GM12878 (cell line): ENCODE results near the gene PCDHGA7. TPM values are rescaled to one million over a fixed set of nuclear protein-coding genes. Genes with fewer than 3 reads are reported as not detected.

ENCODE experiments used
- BHLHE40 ChIP-seq, 2 experiments: fragments of 450-650 bp in 1 of 2; IDR thresholded peaks; 2 replicates each; pipeline ENCODE4 v1.6.1; 2011 to 2017; ENCODE audit warnings: low read depth in 2 of 2, borderline replicate concordance in 1 of 2, improper control_type of control experiment in 1 of 2, low read length in 1 of 2, mild to moderate bottlenecking in 1 of 2
- PBX3 ChIP-seq: IDR thresholded peaks from 2 replicates; pipeline ENCODE4 v1.6.1; 2011; ENCODE audit warnings: mild to moderate bottlenecking, low read depth, low read length, moderate library complexity; ENCODE audit not compliant: insufficient replicate concordance
- ZNF687 ChIP-seq: fragments of 450-650 bp; IDR thresholded peaks from 2 replicates; pipeline ENCODE4 v1.6.1; 2017; ENCODE audit warnings: mild to moderate bottlenecking, moderate library complexity
- polyA plus RNA-seq, 11 experiments: library from polyadenylated mRNA; depleted of rRNA in 4 of 11; unstranded in 6 of 11; stranded (reverse) in 5 of 11; fragments of >200 nt; fragmentation: Nextera tagmentation in 4 of 11; fragmentation: Illumina TruSeq in 1 of 11; extraction: Ambion mirVana in 4 of 11; extraction: Trizol in 1 of 11; gene quantifications; 1 replicate in 1 of 11; 2 replicates in 10 of 11; pipeline versions ENCODE4 v1.2.1 to v1.2.3, GENCODE V29; 2011 to 2016; ENCODE audit warnings: inconsistent platforms in 2 of 11, missing spikeins in 2 of 11, low read depth in 1 of 11
- total RNA-seq, 4 experiments: library from RNA; depleted of rRNA in 3 of 4; stranded (reverse); fragments of >200 nt in 3 of 4; fragmentation: Illumina TruSeq in 1 of 4; extraction: Trizol in 1 of 4; gene quantifications; 2 replicates each; pipeline versions ENCODE4 v1.2.1 to v1.2.3, GENCODE V29; 2013 to 2021
- TF ChIP-seq, protein P1 (sequence below), 3 experiments: IDR thresholded peaks in 2 of 3; conservative IDR thresholded peaks in 1 of 3; 2 replicates each; pipeline ENCODE4 v1.5.1; 2011; ENCODE audit warnings: low read depth in 3 of 3, low read length in 3 of 3, mild to moderate bottlenecking in 3 of 3, control low read depth in 2 of 3, moderate library complexity in 2 of 3, inconsistent platforms in 1 of 3, mixed read lengths in 1 of 3; ENCODE audit not compliant: control insufficient read depth in 2 of 3, insufficient read depth in 1 of 3; ENCODE audit errors: extremely low read depth in 1 of 3
- TF ChIP-seq, protein P2 (sequence below): fragments of 450-650 bp; IDR thresholded peaks from 2 replicates; pipeline ENCODE4 v1.6.1; 2016; ENCODE audit warnings: mild to moderate bottlenecking

The PCDHGA7 gene
- total and polyA plus RNA-seq, 10 of the 15 experiments (the other 5 are each of a cell fraction or from before 2014, with no cell fraction given), result 0.01 to 0.18 (median 0.08) TPM; not detected in 3

GRCh38 chr5:141430332-141431113, 48.0 kb downstream of the PCDHGA7 start, which contains the start of gene PCDHGA12 (continued):
- TF ChIP-seq, protein P1, sequence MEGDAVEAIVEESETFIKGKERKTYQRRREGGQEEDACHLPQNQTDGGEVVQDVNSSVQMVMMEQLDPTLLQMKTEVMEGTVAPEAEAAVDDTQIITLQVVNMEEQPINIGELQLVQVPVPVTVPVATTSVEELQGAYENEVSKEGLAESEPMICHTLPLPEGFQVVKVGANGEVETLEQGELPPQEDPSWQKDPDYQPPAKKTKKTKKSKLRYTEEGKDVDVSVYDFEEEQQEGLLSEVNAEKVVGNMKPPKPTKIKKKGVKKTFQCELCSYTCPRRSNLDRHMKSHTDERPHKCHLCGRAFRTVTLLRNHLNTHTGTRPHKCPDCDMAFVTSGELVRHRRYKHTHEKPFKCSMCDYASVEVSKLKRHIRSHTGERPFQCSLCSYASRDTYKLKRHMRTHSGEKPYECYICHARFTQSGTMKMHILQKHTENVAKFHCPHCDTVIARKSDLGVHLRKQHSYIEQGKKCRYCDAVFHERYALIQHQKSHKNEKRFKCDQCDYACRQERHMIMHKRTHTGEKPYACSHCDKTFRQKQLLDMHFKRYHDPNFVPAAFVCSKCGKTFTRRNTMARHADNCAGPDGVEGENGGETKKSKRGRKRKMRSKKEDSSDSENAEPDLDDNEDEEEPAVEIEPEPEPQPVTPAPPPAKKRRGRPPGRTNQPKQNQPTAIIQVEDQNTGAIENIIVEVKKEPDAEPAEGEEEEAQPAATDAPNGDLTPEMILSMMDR (IDR thresholded peaks at IDR 0.05 in 2 of 3, conservative IDR thresholded peaks at IDR 0.05 in 1 of 3; ENCODE audit: control insufficient read depth in 2 of 3, extremely low read depth in 1 of 3, insufficient read depth in 1 of 3, low read depth in 3 of 3, low read length in 3 of 3), result peak; percentile 62 to 82 (median 68)
- TF ChIP-seq BHLHE40 (IDR thresholded peaks at IDR 0.05; ENCODE audit: borderline replicate concordance in 1 of 2, low read depth in 2 of 2, low read length in 1 of 2) (0 out of 4 replicates have a peak, but pooled peaks of 1 of the 2 experiments have one; percentile 37), PBX3 (no peak), ZNF687 (no peak)
- TF ChIP-seq, protein P2, sequence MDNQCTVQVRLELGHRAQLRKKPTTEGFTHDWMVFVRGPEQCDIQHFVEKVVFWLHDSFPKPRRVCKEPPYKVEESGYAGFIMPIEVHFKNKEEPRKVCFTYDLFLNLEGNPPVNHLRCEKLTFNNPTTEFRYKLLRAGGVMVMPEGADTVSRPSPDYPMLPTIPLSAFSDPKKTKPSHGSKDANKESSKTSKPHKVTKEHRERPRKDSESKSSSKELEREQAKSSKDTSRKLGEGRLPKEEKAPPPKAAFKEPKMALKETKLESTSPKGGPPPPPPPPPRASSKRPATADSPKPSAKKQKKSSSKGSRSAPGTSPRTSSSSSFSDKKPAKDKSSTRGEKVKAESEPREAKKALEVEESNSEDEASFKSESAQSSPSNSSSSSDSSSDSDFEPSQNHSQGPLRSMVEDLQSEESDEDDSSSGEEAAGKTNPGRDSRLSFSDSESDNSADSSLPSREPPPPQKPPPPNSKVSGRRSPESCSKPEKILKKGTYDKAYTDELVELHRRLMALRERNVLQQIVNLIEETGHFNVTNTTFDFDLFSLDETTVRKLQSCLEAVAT, result no peak
